SK-N-SH (cell line): ENCODE measurements around the gene PHTF1. TPM values are rescaled to one million over a fixed set of nuclear protein-coding genes. Genes with fewer than 3 reads are reported as not detected.

Experiments
- CTCF ChIA-PET: fragments of 300-600, 350-600 bp; formaldehyde crosslinking; extraction: SDS; loops from one replicate; lab custom pipeline; 2021; lab: Yijun Ruan, JAX
- POLR2A ChIA-PET: fragments of 350-600 bp; sonication (Branson Sonifier 250); formaldehyde crosslinking; extraction: SDS; loops from one replicate; lab custom pipeline; 2020; ENCODE audit warnings: antibody characterized with exemption, inconsistent platforms; lab: Yijun Ruan, JAX
- DNase-seq: peaks from one replicate; pipeline ENCODE4 v3.0.0; 2012
- H2AFZ ChIP-seq: fragments of 200-600 bp; sonication (generic); 2 replicates; pipeline ENCODE4 v1.8.1; 2016; ENCODE audit warnings: antibody characterized with exemption, mild to moderate bottlenecking, low read depth
- H3F3A ChIP-seq: fragments of 200-600 bp; sonication (generic); replicated peaks from 2 replicates; pipeline ENCODE3; 2016; ENCODE audit warnings: antibody characterized with exemption, mild to moderate bottlenecking; ENCODE audit not compliant: insufficient read depth
- H3K27ac ChIP-seq, 2 experiments: fragments of 200-500 bp in 1 of 2; fragments of 200-600 bp in 1 of 2; sonication (Bioruptor generic) in 1 of 2; sonication (generic), shearing (Covaris generic) in 1 of 2; 2 replicates each; pipeline versions ENCODE4 v1.5.1 to v1.6.1; 2014 to 2016; ENCODE audit warnings: low read depth in 2 of 2, inconsistent platforms in 1 of 2, low read length in 1 of 2, mild to moderate bottlenecking in 1 of 2, mixed read lengths in 1 of 2
- H3K27me3 ChIP-seq: fragments of 200-600 bp; sonication (generic), shearing (Covaris generic); 2 replicates; pipeline ENCODE4 v1.6.1; 2016; ENCODE audit warnings: mixed run types; ENCODE audit not compliant: insufficient read depth
- H3K36me3 ChIP-seq, 2 experiments: fragments of 200-500 bp in 1 of 2; fragments of 200-600 bp in 1 of 2; sonication (Bioruptor generic) in 1 of 2; sonication (generic) in 1 of 2; replicated peaks in 1 of 2; 2 replicates each; pipeline versions ENCODE3 to v1.5.1; 2014 to 2016; ENCODE audit warnings: low read length in 1 of 2, mild to moderate bottlenecking in 1 of 2; ENCODE audit not compliant: insufficient read depth in 2 of 2, control insufficient read depth in 1 of 2
- H3K4me1 ChIP-seq, 2 experiments: fragments of 200-500 bp in 1 of 2; fragments of 200-600 bp in 1 of 2; sonication (Bioruptor generic) in 1 of 2; sonication (generic), shearing (Covaris generic) in 1 of 2; 2 replicates each; pipeline versions ENCODE4 v1.5.1 to v1.6.1; 2014 to 2016; ENCODE audit warnings: low read depth in 1 of 2, low read length in 1 of 2, mixed run types in 1 of 2; ENCODE audit not compliant: insufficient read depth in 2 of 2, control insufficient read depth in 1 of 2
- H3K4me2 ChIP-seq: fragments of 200-600 bp; sonication (generic), shearing (Covaris generic); 2 replicates; pipeline ENCODE4 v1.6.1; 2017; ENCODE audit warnings: mixed run types
- H3K4me3 ChIP-seq, 2 experiments: fragments of 200-500 bp in 1 of 2; fragments of 200-600 bp in 1 of 2; sonication (Bioruptor generic) in 1 of 2; sonication (generic), shearing (Covaris generic) in 1 of 2; 2 replicates each; pipeline versions ENCODE4 v1.5.1 to v1.8.1; 2014 to 2016; ENCODE audit warnings: low read depth in 2 of 2, inconsistent platforms in 1 of 2, low read length in 1 of 2, mild to moderate bottlenecking in 1 of 2, mixed read lengths in 1 of 2, moderate library complexity in 1 of 2
- H3K79me2 ChIP-seq: fragments of 200-600 bp; sonication (generic); 2 replicates; pipeline ENCODE4 v1.8.1; 2017; ENCODE audit warnings: mild to moderate bottlenecking; ENCODE audit not compliant: insufficient read depth
- H3K9ac ChIP-seq: fragments of 200-600 bp; sonication (generic); 2 replicates; pipeline ENCODE4 v1.6.1; 2017; ENCODE audit warnings: mixed run types
- H3K9me2 ChIP-seq: fragments of 200-600 bp; sonication (generic); 2 replicates; pipeline ENCODE4 v1.6.1; 2017; ENCODE audit warnings: mixed run types
- H3K9me3 ChIP-seq: fragments of 200-600 bp; sonication (generic); 2 replicates; pipeline ENCODE4 v1.6.1; 2017; ENCODE audit warnings: mixed run types, mild to moderate bottlenecking, moderate library complexity
- H4K20me1 ChIP-seq: fragments of 200-600 bp; sonication (generic); 2 replicates; pipeline ENCODE4 v1.6.1; 2017; ENCODE audit warnings: mild to moderate bottlenecking, mixed run types; ENCODE audit not compliant: insufficient read depth
- CHD2 ChIP-seq: fragments of 150-350 bp; IDR thresholded peaks from 2 replicates; pipeline ENCODE4 v1.6.1; 2018; ENCODE audit warnings: low read length; ENCODE audit not compliant: partially characterized antibody
- EZH2phosphoT487 ChIP-seq: fragments of 200-600 bp; sonication (generic); IDR thresholded peaks from 2 replicates; pipeline ENCODE4 v1.6.1; 2017; ENCODE audit warnings: low read depth, mixed run types, mild to moderate bottlenecking, antibody characterized with exemption, moderate library complexity, borderline replicate concordance
- FOSL2 ChIP-seq: IDR thresholded peaks from 2 replicates; pipeline ENCODE4 v1.4.0; 2012; ENCODE audit warnings: low read depth, mild to moderate bottlenecking, moderate library complexity, borderline replicate concordance
- MXI1 ChIP-seq: IDR thresholded peaks from 2 replicates; pipeline ENCODE4 v1.6.1; 2012; ENCODE audit warnings: mild to moderate bottlenecking, low read depth, low read length, improper control_type of control experiment
- NFIC ChIP-seq: IDR thresholded peaks from 2 replicates; pipeline ENCODE4 v1.4.0; 2012; ENCODE audit warnings: borderline replicate concordance
- NRF1 ChIP-seq: IDR thresholded peaks from 2 replicates; pipeline ENCODE4 v1.6.1; 2012; ENCODE audit warnings: low read depth, mild to moderate bottlenecking, low read length
- POLR2AphosphoS5 ChIP-seq: IDR thresholded peaks from 2 replicates; pipeline ENCODE4 v1.6.1; 2012; ENCODE audit warnings: low read depth, low read length
- RCOR1 ChIP-seq: fragments of 150-350 bp; IDR thresholded peaks from 2 replicates; pipeline ENCODE4 v1.6.1; 2017; ENCODE audit warnings: antibody characterized with exemption, low read length
- SIN3A ChIP-seq: IDR thresholded peaks from 2 replicates; pipeline ENCODE4 v1.6.1; 2012; ENCODE audit warnings: low read depth, mild to moderate bottlenecking, low read length, moderate library complexity, borderline replicate concordance
- TAF1 ChIP-seq: IDR thresholded peaks from 2 replicates; pipeline ENCODE4 v1.6.1; 2012; ENCODE audit warnings: low read depth, mild to moderate bottlenecking, low read length, moderate library complexity, borderline replicate concordance
- TEAD4 ChIP-seq: IDR thresholded peaks from 2 replicates; pipeline ENCODE4 v1.4.0; 2012; ENCODE audit warnings: mild to moderate bottlenecking, borderline replicate concordance; ENCODE audit not compliant: insufficient read depth
- whole genome bisulfite sequencing: methylation state at CpG from one replicate; pipeline ENCODE4 v1.1.6; 2017; ENCODE audit warnings: low lambda C conversion rate; 5-methylcytosine and 5-hydroxymethylcytosine counted together
- polyA plus RNA-seq, 3 experiments: library from polyadenylated mRNA; depleted of rRNA; stranded (reverse); fragments of >200 nt; gene quantifications; 2 replicates each; pipeline ENCODE4 v1.2.3, GENCODE V29; 2012
- TF ChIP-seq, protein P1 (sequence below): IDR thresholded peaks from 2 replicates; pipeline ENCODE4; 2012
- TF ChIP-seq, protein P2 (sequence below): fragments of 150-350 bp; IDR thresholded peaks from 2 replicates; pipeline ENCODE4 v1.6.1; 2017; ENCODE audit warnings: antibody characterized with exemption, low read length, low read depth, borderline replicate concordance
- TF ChIP-seq, protein P3 (sequence below): IDR thresholded peaks from 2 replicates; pipeline ENCODE4 v1.4.0; 2012; ENCODE audit warnings: low read depth, borderline replicate concordance

The PHTF1 gene
- polyA plus RNA-seq, 1 of the 3 experiments (the other 2 are of a cell fraction), result 10.8 TPM

DNA sequence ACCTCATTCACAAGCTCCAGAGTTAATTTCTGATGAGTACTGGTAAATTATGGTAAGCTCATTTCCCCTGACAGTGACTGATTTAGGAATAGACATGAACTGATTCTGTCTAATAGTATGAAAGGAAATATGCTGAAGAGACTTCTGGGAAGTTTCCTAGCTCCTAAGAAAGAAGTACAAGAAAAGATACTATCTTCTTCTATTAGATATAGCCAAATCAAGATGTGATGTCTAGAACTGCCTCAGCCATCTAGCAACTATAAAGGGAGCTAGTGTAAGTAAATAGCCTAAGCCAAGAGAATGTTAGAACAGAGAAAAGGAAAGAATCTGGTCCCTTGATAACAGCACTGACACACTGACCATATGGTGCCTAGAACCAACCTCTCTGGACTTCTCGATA, 10.7 kb upstream of the PHTF1 start:
- peaks cover 31% of the 10 kb centered on the region for H3K79me2 ChIP-seq
- WGBS, result 100% methylated on average over 1 of the region's 1 CpG

DNA sequence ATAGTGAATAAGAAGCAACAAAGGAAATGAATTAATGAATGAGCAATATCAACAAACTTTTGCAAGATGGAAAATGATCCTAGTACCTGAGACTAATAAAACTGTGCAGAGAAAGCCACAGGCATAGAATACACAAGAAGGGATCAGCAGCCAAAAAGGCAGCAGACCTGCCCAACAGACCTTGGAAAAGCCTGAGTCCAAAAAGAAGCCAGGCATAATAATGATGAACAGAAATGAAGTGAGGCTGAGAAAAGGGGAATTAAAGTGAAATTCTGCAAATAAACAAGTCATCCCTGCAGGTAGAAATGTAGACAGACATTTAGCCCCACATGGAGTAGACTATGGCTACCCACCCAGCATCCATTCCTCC, 10.3 kb upstream of the PHTF1 start:
- H3K36me3 ChIP-seq, result peaks cover 41 to 46% of the 10 kb centered on the region in 2 experiments
- H4K20me1 ChIP-seq, result no peaks in the 10 kb centered on the region
- H3K4me2 ChIP-seq, result peak overlapping the region; percentile 36; the same call in 1 of the 2 replicates
- no peak for DNase-seq
- H2AFZ ChIP-seq, result no peak overlapping the region
- H3K4me1 ChIP-seq, result peaks cover 3 to 14% of the 10 kb centered on the region in 2 experiments; a peak in 3 of 4 replicates
- H3K9ac ChIP-seq, result no peak overlapping the region
- POLR2A ChIA-PET, result no interaction called here
- H3K9me2 ChIP-seq, result no peaks in the 10 kb centered on the region
- H3K4me3 ChIP-seq, result no peak overlapping the region; a peak in 1 of 4 replicates
- CTCF ChIA-PET, result interaction anchor here (1.4 kb wide), 1 partner anchor 697 kb away, joined by 3 read pairs; the partner anchor contains the start of gene LRIG2
- no peaks in the 10 kb centered on the region for H3K27me3 ChIP-seq
- H3F3A ChIP-seq, result peaks cover 3% of the 10 kb centered on the region
- H3K27ac ChIP-seq, result peak overlapping the region in 1 of 2 experiments; percentile 14; a peak in 1 of 4 replicates
- H3K79me2 ChIP-seq, result peaks cover 31% of the 10 kb centered on the region
- H3K9me3 ChIP-seq, result no peaks in the 10 kb centered on the region
- TF ChIP-seq NRF1 (no peak), TAF1 (no peak), NFIC (no peak), FOSL2 (no peak), RCOR1 (no peak), CHD2 (no peak), TEAD4 (no peak), MXI1 (no peak)
- TF ChIP-seq, protein P1, sequence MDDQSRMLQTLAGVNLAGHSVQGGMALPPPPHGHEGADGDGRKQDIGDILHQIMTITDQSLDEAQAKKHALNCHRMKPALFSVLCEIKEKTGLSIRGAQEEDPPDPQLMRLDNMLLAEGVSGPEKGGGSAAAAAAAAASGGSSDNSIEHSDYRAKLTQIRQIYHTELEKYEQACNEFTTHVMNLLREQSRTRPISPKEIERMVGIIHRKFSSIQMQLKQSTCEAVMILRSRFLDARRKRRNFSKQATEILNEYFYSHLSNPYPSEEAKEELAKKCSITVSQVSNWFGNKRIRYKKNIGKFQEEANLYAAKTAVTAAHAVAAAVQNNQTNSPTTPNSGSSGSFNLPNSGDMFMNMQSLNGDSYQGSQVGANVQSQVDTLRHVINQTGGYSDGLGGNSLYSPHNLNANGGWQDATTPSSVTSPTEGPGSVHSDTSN, result no peak
- TF ChIP-seq, protein P2, sequence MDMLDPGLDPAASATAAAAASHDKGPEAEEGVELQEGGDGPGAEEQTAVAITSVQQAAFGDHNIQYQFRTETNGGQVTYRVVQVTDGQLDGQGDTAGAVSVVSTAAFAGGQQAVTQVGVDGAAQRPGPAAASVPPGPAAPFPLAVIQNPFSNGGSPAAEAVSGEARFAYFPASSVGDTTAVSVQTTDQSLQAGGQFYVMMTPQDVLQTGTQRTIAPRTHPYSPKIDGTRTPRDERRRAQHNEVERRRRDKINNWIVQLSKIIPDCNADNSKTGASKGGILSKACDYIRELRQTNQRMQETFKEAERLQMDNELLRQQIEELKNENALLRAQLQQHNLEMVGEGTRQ, result no peak

More for the DNA sequence above, 10.7 kb upstream of the PHTF1 start:
- H3K9ac ChIP-seq, result no peak overlapping the region
- no peak overlapping the region; a peak in 1 of 4 replicates for H3K27ac ChIP-seq
- H3K27me3 ChIP-seq, result no peaks in the 10 kb centered on the region
- POLR2A ChIA-PET, result no interaction called here
- no peaks in the 10 kb centered on the region for H4K20me1 ChIP-seq
- no peaks in the 10 kb centered on the region for H3K9me3 ChIP-seq
- H3K9me2 ChIP-seq, result no peaks in the 10 kb centered on the region
- H3K4me2 ChIP-seq, result no peak overlapping the region; the same call in 1 of the 2 replicates
- CTCF ChIA-PET, result interaction anchor here (0.8 to 1.4 kb wide), 3 partner anchors 8 to 697 kb away, joined by 3 to 4 read pairs (median 3); partner anchors contain the start of gene LRIG2
- peaks cover 3 to 14% of the 10 kb centered on the region in 2 experiments; a peak in 3 of 4 replicates for H3K4me1 ChIP-seq
- DNase-seq, result no peak
- peaks cover 3% of the 10 kb centered on the region for H3F3A ChIP-seq
- TF ChIP-seq NRF1 (no peak), EZH2phosphoT487 (no peak), SIN3A (no peak), POLR2AphosphoS5 (no peak)
- TF ChIP-seq, protein P3, sequence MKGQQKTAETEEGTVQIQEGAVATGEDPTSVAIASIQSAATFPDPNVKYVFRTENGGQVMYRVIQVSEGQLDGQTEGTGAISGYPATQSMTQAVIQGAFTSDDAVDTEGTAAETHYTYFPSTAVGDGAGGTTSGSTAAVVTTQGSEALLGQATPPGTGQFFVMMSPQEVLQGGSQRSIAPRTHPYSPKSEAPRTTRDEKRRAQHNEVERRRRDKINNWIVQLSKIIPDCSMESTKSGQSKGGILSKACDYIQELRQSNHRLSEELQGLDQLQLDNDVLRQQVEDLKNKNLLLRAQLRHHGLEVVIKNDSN, result no peak
- TF ChIP-seq, protein P2, result no peak
- peaks cover 37 to 43% of the 10 kb centered on the region in 2 experiments for H3K36me3 ChIP-seq
- H3K4me3 ChIP-seq, result no peak overlapping the region; a peak in 1 of 4 replicates
- H2AFZ ChIP-seq, result no peak overlapping the region
